Measurements from ENCODE around the gene GPNMB. TPM values are rescaled to one million over a fixed set of nuclear protein-coding genes. Genes with fewer than 3 reads are reported as not detected.
A peak's percentile ranks its signal among the peaks of the same experiment; 100 is the strongest.

The GPNMB gene
- total and polyA plus RNA-seq, 4 experiments from 2014 or later: 32.5 to 36.6 TPM; not detected in 2

GRCh38 chr7:23277359-23277989, 30.9 kb downstream of the GPNMB start:
- ChIA-PET CTCF (ENCODE audit: partially characterized antibody) (interaction anchor here (0.6 to 18.0 kb wide), 15 partner anchors 12 to 268 kb away, joined by 3 to 273 read pairs (median 4); no protein-coding TSS in a partner anchor), POLR2A (ENCODE audit: partially characterized antibody) (no interaction called here)
- no peak overlapping the region for H3K4me3 ChIP-seq (ENCODE audit: low read length in 2 of 2)
- H3K36me3 Mint-ChIP-seq: no peaks in the 10 kb centered on the region
- peaks cover 0 to 10% (median 7%) of the 10 kb centered on the region in 4 donors for H3K4me1 Mint-ChIP-seq
- H3K4me3 Mint-ChIP-seq: no peak overlapping the region
- intact Hi-C loops (cut with micrococcal nuclease): loop anchor here (1.0 to 2.0 kb wide), 2 partner anchors 79 to 185 kb away; no protein-coding TSS in a partner anchor
- peak; percentile 49 to 64 (median 57) for DNase-seq
- H3K9me3 Mint-ChIP-seq: no peaks in the 10 kb centered on the region
- no peak overlapping the region for H3K27ac Mint-ChIP-seq
- no peaks in the 10 kb centered on the region for H3K9me3 ChIP-seq (ENCODE audit: control insufficient read depth in 1 of 2, low read length in 2 of 2)
- H3K36me3 ChIP-seq (ENCODE audit: insufficient read depth, low read length): no peaks in the 10 kb centered on the region
- H3K4me1 ChIP-seq (ENCODE audit: insufficient read depth, low read length): peaks cover 4% of the 10 kb centered on the region
- no peaks in the 10 kb centered on the region for H3K27me3 Mint-ChIP-seq
- H3K27me3 ChIP-seq (ENCODE audit: insufficient read depth, low read length): no peaks in the 10 kb centered on the region
- H3K27ac ChIP-seq (ENCODE audit: low read depth, low read length): no peak overlapping the region

- Histone ChIP-seq H3K4me3 (ENCODE audit: low read length in 2 of 2) (no peak overlapping the region), H3K4me1 (ENCODE audit: insufficient read depth, low read length) (no peaks in the 10 kb centered on the region), H3K36me3 (ENCODE audit: insufficient read depth, low read length) (no peaks in the 10 kb centered on the region), H3K9me3 (ENCODE audit: control insufficient read depth in 1 of 2, low read length in 2 of 2) (no peaks in the 10 kb centered on the region), H3K27me3 (ENCODE audit: insufficient read depth, low read length) (no peaks in the 10 kb centered on the region), H3K27ac (ENCODE audit: low read depth, low read length) (no peak overlapping the region)
- no peaks in the 10 kb centered on the region for H3K27me3 Mint-ChIP-seq
- peaks cover 0 to 1% (median under 1%) of the 10 kb centered on the region in 4 donors for H3K4me1 Mint-ChIP-seq
- H3K9me3 Mint-ChIP-seq: no peaks in the 10 kb centered on the region
- no peak for DNase-seq
- H3K4me3 Mint-ChIP-seq: no peak overlapping the region
- CTCF ChIA-PET (ENCODE audit: partially characterized antibody): interaction anchor here (1.5 to 18.0 kb wide), 2 partner anchors 15 to 266 kb away, joined by 3 to 273 read pairs; no protein-coding TSS in a partner anchor
- no peaks in the 10 kb centered on the region for H3K36me3 Mint-ChIP-seq
- intact Hi-C loops (cut with micrococcal nuclease): no loop called here
- H3K27ac Mint-ChIP-seq: no peak overlapping the region
- POLR2A ChIA-PET (ENCODE audit: partially characterized antibody): no interaction called here
These were observed 33.4 kb downstream of the GPNMB start for GRCh38 chr7:23279819-23280525.

- H3K4me1 ChIP-seq (ENCODE audit: insufficient read depth, low read length): no peaks in the 10 kb centered on the region
- POLR2A ChIA-PET (ENCODE audit: partially characterized antibody): no interaction called here
- Mint-ChIP-seq H3K9me3 (no peaks in the 10 kb centered on the region), H3K4me1 (peaks cover 0 to 7% (median 3%) of the 10 kb centered on the region in 4 donors), H3K4me3 (no peak overlapping the region), H3K27ac (no peak overlapping the region), H3K27me3 (no peaks in the 10 kb centered on the region), H3K36me3 (no peaks in the 10 kb centered on the region)
- no peaks in the 10 kb centered on the region for H3K36me3 ChIP-seq (ENCODE audit: insufficient read depth, low read length)
- no peak for DNase-seq
- CTCF ChIA-PET (ENCODE audit: partially characterized antibody): interaction anchor here (18.0 kb wide), 1 partner anchor 18 kb away, joined by 273 read pairs; no protein-coding TSS in a partner anchor
- H3K27me3 ChIP-seq (ENCODE audit: insufficient read depth, low read length): no peaks in the 10 kb centered on the region
- intact Hi-C loops (cut with micrococcal nuclease): no loop called here
- H3K4me3 ChIP-seq (ENCODE audit: low read length in 2 of 2): no peak overlapping the region
- H3K27ac ChIP-seq (ENCODE audit: low read depth, low read length): no peak overlapping the region
- H3K9me3 ChIP-seq (ENCODE audit: control insufficient read depth in 1 of 2, low read length in 2 of 2): no peaks in the 10 kb centered on the region
These were observed 36.5 kb downstream of the GPNMB start for GRCh38 chr7:23283086-23283485.

- ChIA-PET POLR2A (ENCODE audit: partially characterized antibody) (no interaction called here), CTCF (ENCODE audit: partially characterized antibody) (interaction anchor here (0.8 to 18.0 kb wide), 2 partner anchors 20 to 82 kb away, joined by 3 to 273 read pairs; no protein-coding TSS in a partner anchor)
- no peaks in the 10 kb centered on the region for H3K9me3 ChIP-seq (ENCODE audit: control insufficient read depth in 1 of 2, low read length in 2 of 2)
- H3K4me3 ChIP-seq (ENCODE audit: low read length in 2 of 2): no peak overlapping the region
- H3K36me3 ChIP-seq (ENCODE audit: insufficient read depth, low read length): no peaks in the 10 kb centered on the region
- peaks cover 4% of the 10 kb centered on the region for H3K4me1 ChIP-seq (ENCODE audit: insufficient read depth, low read length)
- no peak overlapping the region for H3K27ac Mint-ChIP-seq
- no peaks in the 10 kb centered on the region for H3K9me3 Mint-ChIP-seq
- H3K27me3 Mint-ChIP-seq: no peaks in the 10 kb centered on the region
- peaks cover 0 to 9% (median 3%) of the 10 kb centered on the region in 4 donors for H3K4me1 Mint-ChIP-seq
- no peak overlapping the region for H3K4me3 Mint-ChIP-seq
- H3K27me3 ChIP-seq (ENCODE audit: insufficient read depth, low read length): no peaks in the 10 kb centered on the region
- no peaks in the 10 kb centered on the region for H3K36me3 Mint-ChIP-seq
- H3K27ac ChIP-seq (ENCODE audit: low read depth, low read length): no peak overlapping the region
- intact Hi-C loops (cut with micrococcal nuclease): no loop called here
- DNase-seq: no peak
These were observed 38.3 kb downstream of the GPNMB start for GRCh38 chr7:23284871-23285270.

GRCh38 chr7:23285657-23286646, 39.4 kb downstream of the GPNMB start:
- Mint-ChIP-seq H3K27ac (no peak overlapping the region), H3K4me3 (peak overlapping the region in 1 of 8 donors; percentile 36), H3K27me3 (no peaks in the 10 kb centered on the region), H3K4me1 (peaks cover 0 to 13% (median 4%) of the 10 kb centered on the region in 4 donors), H3K9me3 (no peaks in the 10 kb centered on the region), H3K36me3 (no peaks in the 10 kb centered on the region)
- Histone ChIP-seq H3K27ac (ENCODE audit: low read depth, low read length) (no peak overlapping the region), H3K9me3 (ENCODE audit: control insufficient read depth in 1 of 2, low read length in 2 of 2) (no peaks in the 10 kb centered on the region), H3K36me3 (ENCODE audit: insufficient read depth, low read length) (no peaks in the 10 kb centered on the region), H3K4me3 (ENCODE audit: low read length in 2 of 2) (no peak overlapping the region), H3K27me3 (ENCODE audit: insufficient read depth, low read length) (no peaks in the 10 kb centered on the region), H3K4me1 (ENCODE audit: insufficient read depth, low read length) (peaks cover 7% of the 10 kb centered on the region)
- ChIA-PET CTCF (ENCODE audit: partially characterized antibody) (interaction anchor here (18.0 kb wide), 1 partner anchor 21 kb away, joined by 273 read pairs; no protein-coding TSS in a partner anchor), POLR2A (ENCODE audit: partially characterized antibody) (no interaction called here)
- DNase-seq: no peak
- intact Hi-C loops (cut with micrococcal nuclease): no loop called here

GRCh38 chr7:23287612-23288011, 41.0 kb downstream of the GPNMB start:
- intact Hi-C loops (cut with micrococcal nuclease): no loop called here
- no peaks in the 10 kb centered on the region for H3K27me3 Mint-ChIP-seq
- H3K4me3 ChIP-seq (ENCODE audit: low read length in 2 of 2): no peak overlapping the region
- POLR2A ChIA-PET (ENCODE audit: partially characterized antibody): no interaction called here
- H3K9me3 ChIP-seq (ENCODE audit: control insufficient read depth in 1 of 2, low read length in 2 of 2): no peaks in the 10 kb centered on the region
- H3K4me1 Mint-ChIP-seq: peaks cover 0 to 14% (median 4%) of the 10 kb centered on the region in 4 donors
- H3K36me3 ChIP-seq (ENCODE audit: insufficient read depth, low read length): no peaks in the 10 kb centered on the region
- CTCF ChIA-PET (ENCODE audit: partially characterized antibody): interaction anchor here (18.0 kb wide), 1 partner anchor 22 kb away, joined by 273 read pairs; no protein-coding TSS in a partner anchor
- no peaks in the 10 kb centered on the region for H3K9me3 Mint-ChIP-seq
- H3K36me3 Mint-ChIP-seq: no peaks in the 10 kb centered on the region
- no peak for DNase-seq
- no peaks in the 10 kb centered on the region for H3K27me3 ChIP-seq (ENCODE audit: insufficient read depth, low read length)
- H3K4me3 Mint-ChIP-seq: peak overlapping the region in 2 of 8 donors; percentile 20 to 26
- H3K27ac ChIP-seq (ENCODE audit: low read depth, low read length): no peak overlapping the region
- H3K27ac Mint-ChIP-seq: peak overlapping the region in 1 of 7 donors; percentile 35
- peaks cover 7% of the 10 kb centered on the region for H3K4me1 ChIP-seq (ENCODE audit: insufficient read depth, low read length)

Measured in CD4-positive, alpha-beta memory T cell (primary cell).